ENCODE measurements around the gene ELL2. TPM values are rescaled to one million over a fixed set of nuclear protein-coding genes. Genes with fewer than 3 reads are reported as not detected.

Gene ELL2
- total RNA-seq, 2 donors from 2014 or later, result 26.9 to 38.2 TPM

DNA sequence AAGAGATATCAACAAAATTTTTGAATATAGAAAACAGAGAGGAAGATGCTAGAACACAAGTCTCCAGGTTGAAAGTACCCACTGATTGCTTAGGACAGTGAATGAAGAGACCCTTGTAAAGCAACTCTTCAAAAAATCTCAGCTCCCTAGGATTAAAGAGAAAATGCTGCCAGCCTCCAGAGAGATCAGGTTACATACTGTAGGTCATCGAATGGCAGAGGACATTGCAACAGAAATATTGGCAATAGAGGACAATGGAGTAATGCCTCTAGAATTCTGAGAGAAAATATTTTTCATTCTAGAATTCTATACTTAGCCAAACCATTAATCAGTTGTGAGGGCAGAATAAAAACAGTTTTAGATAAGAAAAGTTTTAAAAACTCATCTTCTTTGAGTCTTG lies 43.1 kb upstream of the ELL2 start:
- Histone ChIP-seq H3K4me3 (no peak overlapping the region), H3K27me3 (no peaks in the 10 kb centered on the region), H3K27ac (no peak overlapping the region), H3K9me3 (no peaks in the 10 kb centered on the region), H3K36me3 (no peaks in the 10 kb centered on the region), H3K9ac (ENCODE audit: low read depth in 2 of 2, low read length in 2 of 2) (no peak overlapping the region), H3K4me1 (no peaks in the 10 kb centered on the region)
- TF ChIP-seq CTCF (IDR thresholded peaks at IDR 0.05), result no peak
- no peak for DNase-seq
- intact Hi-C loops (cut with DNase I), result no loop called here

- TF ChIP-seq CTCF (IDR thresholded peaks at IDR 0.05), result no peak
- Histone ChIP-seq H3K9me3 (no peaks in the 10 kb centered on the region), H3K9ac (ENCODE audit: low read depth in 2 of 2, low read length in 2 of 2) (no peak overlapping the region), H3K27ac (no peak overlapping the region), H3K36me3 (no peaks in the 10 kb centered on the region), H3K4me1 (no peaks in the 10 kb centered on the region), H3K27me3 (no peaks in the 10 kb centered on the region), H3K4me3 (no peak overlapping the region)
- no peak for DNase-seq
- intact Hi-C loops (cut with DNase I), result no loop called here
These were observed 42.4 kb upstream of the ELL2 start for GRCh38 chr5:96004087-96004486.

DNA sequence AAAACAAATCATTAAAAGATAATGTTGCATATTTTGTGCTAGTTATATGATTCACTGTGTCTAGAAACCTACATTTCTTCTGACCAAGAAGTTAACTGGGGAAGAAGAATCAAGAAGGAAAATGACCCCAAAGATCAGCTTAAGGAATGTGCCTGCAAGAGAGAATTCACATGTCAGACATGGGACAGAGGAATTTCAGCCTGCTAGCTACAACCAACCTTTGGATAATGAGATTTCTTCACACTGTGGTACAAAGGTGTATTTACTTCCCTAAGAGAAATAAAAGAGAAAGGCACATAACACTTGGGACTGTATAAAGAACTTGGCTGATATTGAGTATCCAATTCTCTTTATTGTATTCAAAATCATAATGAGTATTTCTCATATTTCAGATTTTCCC lies 39.6 kb upstream of the ELL2 start:
- Histone ChIP-seq H3K27ac (no peak overlapping the region), H3K9me3 (no peaks in the 10 kb centered on the region), H3K9ac (ENCODE audit: low read depth in 2 of 2, low read length in 2 of 2) (no peak overlapping the region), H3K4me3 (no peak overlapping the region), H3K36me3 (no peaks in the 10 kb centered on the region), H3K4me1 (no peaks in the 10 kb centered on the region), H3K27me3 (no peaks in the 10 kb centered on the region)
- no peak for DNase-seq
- intact Hi-C loops (cut with DNase I), result no loop called here
- no peak for TF ChIP-seq CTCF (IDR thresholded peaks at IDR 0.05)

DNA sequence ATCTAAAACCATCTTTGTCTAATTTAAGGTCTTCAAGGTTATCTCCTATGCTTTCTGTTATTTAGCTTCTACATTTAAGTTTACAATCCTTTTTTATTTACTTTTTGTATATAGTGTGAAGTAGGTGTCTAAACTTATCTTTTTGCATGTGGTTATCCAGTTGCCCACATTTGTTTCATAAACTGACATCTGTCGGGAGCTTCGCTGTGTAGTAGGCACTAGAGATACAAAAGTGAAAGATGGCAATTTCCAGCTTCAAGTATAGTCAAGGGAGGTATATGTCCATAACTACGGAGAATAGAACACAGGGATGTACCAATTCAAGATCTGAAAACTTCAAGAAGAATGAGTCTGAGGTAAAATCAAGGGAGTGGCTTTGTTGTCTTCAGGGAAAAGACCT lies 38.7 kb upstream of the ELL2 start:
- no peak for TF ChIP-seq CTCF (IDR thresholded peaks at IDR 0.05)
- Histone ChIP-seq H3K27ac (no peak overlapping the region), H3K27me3 (no peaks in the 10 kb centered on the region), H3K4me1 (no peaks in the 10 kb centered on the region), H3K9ac (ENCODE audit: low read depth in 2 of 2, low read length in 2 of 2) (no peak overlapping the region), H3K4me3 (no peak overlapping the region), H3K36me3 (no peaks in the 10 kb centered on the region), H3K9me3 (no peaks in the 10 kb centered on the region)
- intact Hi-C loops (cut with DNase I), result no loop called here
- no peak for DNase-seq

GRCh38 chr5:95996904-95997723 lies 35.5 kb upstream of the ELL2 start:
- no peak overlapping the region for H3K27ac ChIP-seq
- H3K9me3 ChIP-seq, result no peaks in the 10 kb centered on the region
- H3K27me3 ChIP-seq, result no peaks in the 10 kb centered on the region
- no peak for DNase-seq
- H3K36me3 ChIP-seq, result no peaks in the 10 kb centered on the region
- H3K4me1 ChIP-seq, result no peaks in the 10 kb centered on the region
- no peak for TF ChIP-seq CTCF (IDR thresholded peaks at IDR 0.05)
- intact Hi-C loops (cut with DNase I), result no loop called here
- H3K4me3 ChIP-seq, result no peak overlapping the region
- no peak overlapping the region for H3K9ac ChIP-seq (ENCODE audit: low read depth in 2 of 2, low read length in 2 of 2)
